ENCODE results near the gene ZFAND3. TPM values are rescaled to one million over a fixed set of nuclear protein-coding genes. Genes with fewer than 3 reads are reported as not detected.
A peak's percentile ranks its signal among the peaks of the same experiment; 100 is the strongest.

The ZFAND3 gene
- total and polyA plus RNA-seq, 7 donors = 48.5 to 166 (median 141) TPM

DNA sequence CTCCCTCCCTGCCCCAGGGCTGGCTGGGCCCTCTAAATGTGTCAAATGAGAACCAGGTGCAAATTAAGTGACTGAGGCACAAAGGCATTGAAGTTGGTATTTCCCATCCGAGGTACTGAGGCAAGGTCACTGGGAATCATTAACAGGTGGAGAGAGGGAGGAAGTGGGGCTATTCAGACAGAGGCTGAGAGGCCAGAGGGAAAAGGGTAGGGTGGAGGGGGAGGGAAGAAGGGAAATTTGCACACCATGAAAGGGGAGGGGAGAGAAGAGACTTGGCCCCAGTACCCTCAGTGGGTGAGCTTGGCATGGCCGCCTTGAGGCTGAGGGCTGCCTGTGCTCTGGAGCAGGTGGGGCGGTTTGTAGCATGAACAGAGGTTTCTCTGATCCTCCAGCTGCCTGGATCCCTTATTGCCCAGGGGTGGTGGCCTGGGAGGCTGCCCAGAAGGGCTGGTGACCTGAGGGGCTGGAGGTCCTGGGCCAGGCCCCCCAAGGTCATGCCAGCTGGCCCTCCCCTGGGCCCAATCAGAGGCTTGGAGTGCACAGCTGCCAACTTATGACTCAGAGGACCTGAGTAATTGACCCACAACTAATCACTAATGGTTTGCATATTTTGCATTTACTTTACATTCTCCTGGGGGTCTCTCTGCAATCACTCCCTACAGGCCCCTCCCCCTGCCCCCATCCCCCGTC lies 40.3 kb upstream of the ZFAND3 start:
- Histone ChIP-seq H3K36me3 (ENCODE audit: insufficient read depth in 1 of 2, low read depth in 1 of 2) (no peaks in the 10 kb centered on the region), H3K27ac (no peak overlapping the region), H3K9me3 (no peaks in the 10 kb centered on the region), H3K4me1 (peaks cover 10% of the 10 kb centered on the region), H3K4me3 (no peak overlapping the region), H3K27me3 (ENCODE audit: insufficient read depth in 3 of 3, low read length in 2 of 3) (no peaks in the 10 kb centered on the region)
- whole genome bisulfite sequencing, 3 donors = 67 to 87% (median 84%) methylated on average over 4 of the region's 4 CpGs
- TF ChIP-seq, protein P1, sequence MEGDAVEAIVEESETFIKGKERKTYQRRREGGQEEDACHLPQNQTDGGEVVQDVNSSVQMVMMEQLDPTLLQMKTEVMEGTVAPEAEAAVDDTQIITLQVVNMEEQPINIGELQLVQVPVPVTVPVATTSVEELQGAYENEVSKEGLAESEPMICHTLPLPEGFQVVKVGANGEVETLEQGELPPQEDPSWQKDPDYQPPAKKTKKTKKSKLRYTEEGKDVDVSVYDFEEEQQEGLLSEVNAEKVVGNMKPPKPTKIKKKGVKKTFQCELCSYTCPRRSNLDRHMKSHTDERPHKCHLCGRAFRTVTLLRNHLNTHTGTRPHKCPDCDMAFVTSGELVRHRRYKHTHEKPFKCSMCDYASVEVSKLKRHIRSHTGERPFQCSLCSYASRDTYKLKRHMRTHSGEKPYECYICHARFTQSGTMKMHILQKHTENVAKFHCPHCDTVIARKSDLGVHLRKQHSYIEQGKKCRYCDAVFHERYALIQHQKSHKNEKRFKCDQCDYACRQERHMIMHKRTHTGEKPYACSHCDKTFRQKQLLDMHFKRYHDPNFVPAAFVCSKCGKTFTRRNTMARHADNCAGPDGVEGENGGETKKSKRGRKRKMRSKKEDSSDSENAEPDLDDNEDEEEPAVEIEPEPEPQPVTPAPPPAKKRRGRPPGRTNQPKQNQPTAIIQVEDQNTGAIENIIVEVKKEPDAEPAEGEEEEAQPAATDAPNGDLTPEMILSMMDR (IDR thresholded peaks at IDR 0.05) = no peak
- no peak for ATAC-seq
- intact Hi-C loops (cut with DNase I) = no loop called here
- DNase-seq = no peak

DNA sequence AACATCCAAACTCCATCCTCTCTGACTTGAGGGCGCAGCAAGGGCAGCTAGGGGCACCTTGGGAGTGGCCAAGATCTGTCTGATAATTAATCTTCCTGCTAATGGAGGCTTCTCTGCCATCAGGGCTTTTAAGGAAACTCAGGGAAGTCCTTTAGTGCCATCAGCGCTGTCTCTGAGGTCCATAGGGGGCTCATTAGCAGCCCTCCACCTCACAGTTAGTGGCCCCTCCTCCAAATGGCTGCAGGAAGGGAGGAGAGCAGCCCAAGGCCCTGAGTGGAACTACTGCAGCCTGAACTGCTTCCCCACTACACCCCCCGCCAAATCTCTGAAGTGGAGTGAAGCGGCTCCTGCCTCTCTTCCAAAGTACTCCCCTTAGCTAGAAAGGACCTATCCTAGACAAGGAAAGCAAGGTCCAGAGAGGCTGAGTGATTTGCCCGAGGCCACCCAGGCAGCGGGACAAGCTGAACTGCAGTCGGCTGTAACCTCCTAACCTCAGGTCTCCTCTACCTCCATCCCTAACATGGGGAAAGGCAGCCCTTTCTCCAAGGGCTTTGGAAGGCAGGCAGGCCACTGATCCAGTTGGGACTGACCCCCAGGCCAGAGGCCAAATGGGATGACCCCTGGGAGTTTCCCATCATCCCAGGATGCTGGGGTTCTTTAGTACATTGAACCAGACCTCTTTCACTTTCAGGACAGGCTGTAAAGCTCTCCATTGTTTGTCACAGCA lies 39.5 kb upstream of the ZFAND3 start:
- H3K4me1 ChIP-seq = peaks cover 12% of the 10 kb centered on the region
- H3K27me3 ChIP-seq (ENCODE audit: insufficient read depth in 3 of 3, low read length in 2 of 3) = no peaks in the 10 kb centered on the region
- no peak overlapping the region for H3K27ac ChIP-seq
- no peaks in the 10 kb centered on the region for H3K9me3 ChIP-seq
- TF ChIP-seq, protein P1 (IDR thresholded peaks at IDR 0.05) = no peak
- H3K36me3 ChIP-seq (ENCODE audit: insufficient read depth in 1 of 2, low read depth in 1 of 2) = no peaks in the 10 kb centered on the region
- WGBS, 3 donors = 75 to 91% (median 89%) methylated on average over 7 of the region's 7 CpGs
- DNase-seq = no peak
- intact Hi-C loops (cut with DNase I) = no loop called here
- no peak for ATAC-seq
- H3K4me3 ChIP-seq = no peak overlapping the region

DNA sequence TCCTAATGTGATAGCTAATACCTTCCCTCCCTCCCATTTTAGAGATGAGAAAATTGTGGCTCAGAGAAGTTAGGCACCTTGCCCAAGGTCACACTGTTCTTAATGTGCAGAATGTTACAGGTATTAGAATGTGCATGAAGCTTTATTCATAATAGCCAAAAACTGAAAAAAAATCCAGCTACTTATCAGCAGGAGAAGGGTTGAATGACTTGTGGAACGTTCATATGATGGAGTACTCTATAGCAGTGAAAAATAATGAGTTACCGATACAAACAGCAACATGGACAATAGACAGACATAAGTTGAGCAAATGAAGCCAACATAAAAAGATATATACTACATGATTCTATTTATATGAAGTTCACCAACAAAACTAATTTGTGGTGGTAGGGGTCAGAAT lies 37.7 kb upstream of the ZFAND3 start:
- ATAC-seq (no peak), DNase-seq (no peak)
- Histone ChIP-seq H3K27ac (no peak overlapping the region), H3K4me3 (no peak overlapping the region), H3K9me3 (no peaks in the 10 kb centered on the region), H3K4me1 (peaks cover 12% of the 10 kb centered on the region), H3K36me3 (ENCODE audit: insufficient read depth in 1 of 2, low read depth in 1 of 2) (no peaks in the 10 kb centered on the region), H3K27me3 (ENCODE audit: insufficient read depth in 3 of 3, low read length in 2 of 3) (no peaks in the 10 kb centered on the region)
- TF ChIP-seq, protein P1 (IDR thresholded peaks at IDR 0.05) = no peak
- WGBS, 3 donors = 88 to 93% (median 90%) methylated on average over 2 of the region's 2 CpGs
- intact Hi-C loops (cut with DNase I) = no loop called here

GRCh38 chr6:37783025-37783855 lies 36.3 kb upstream of the ZFAND3 start:
- Histone ChIP-seq H3K27me3 (ENCODE audit: insufficient read depth in 3 of 3, low read length in 2 of 3) (no peaks in the 10 kb centered on the region), H3K4me3 (peak overlapping the region; percentile 73), H3K27ac (no peak overlapping the region), H3K4me1 (peaks cover 12% of the 10 kb centered on the region), H3K9me3 (no peaks in the 10 kb centered on the region), H3K36me3 (ENCODE audit: insufficient read depth in 1 of 2, low read depth in 1 of 2) (no peaks in the 10 kb centered on the region)
- ATAC-seq = peak; percentile 19 to 47 (median 36)
- peak; percentile 30 to 55 for DNase-seq
- TF ChIP-seq, protein P1 (IDR thresholded peaks at IDR 0.05) = no peak
- WGBS, 3 donors = 18 to 26% (median 23%) methylated on average over 25 to 26 of the region's 26 CpGs
- intact Hi-C loops (cut with DNase I) = no loop called here
